HK-2 (cell line): ENCODE measurements around the gene LENG8.
"Not testable (repeated sequence)": the region's sequence is repeated elsewhere in the genome, so short reads cannot be mapped to it uniquely, and the experiment has no call there.

ENCODE experiments used
- DNase-seq: peaks from one replicate; pipeline ENCODE4 v3.0.0-alpha.2; 2018; ENCODE audit not compliant: unreplicated experiment

Gene LENG8

GRCh38 chr19:54461613-54462012, 12.6 kb downstream of the LENG8 start:
- DNase-seq, result no peak

GRCh38 chr19:54462047-54462654, 13.2 kb downstream of the LENG8 start:
- DNase-seq, result no peak

GRCh38 chr19:54462655-54463530, 13.9 kb downstream of the LENG8 start:
- DNase-seq, result peak; percentile 85

- DNase-seq, result peak; percentile 99
These were observed 14.6 kb downstream of the LENG8 start, which contains the start of gene LENG9 for GRCh38 chr19:54463531-54464043. TSS of gene LENG9 (minus strand) at chr19:54463778. CDS start at chr19:54463526, 252 bp downstream.

GRCh38 chr19:54464044-54464629, 15.1 kb downstream of the LENG8 start:
- peak; percentile 93 for DNase-seq

- peak; percentile 94 for DNase-seq
These were observed 15.8 kb downstream of the LENG8 start for GRCh38 chr19:54464630-54465425.

GRCh38 chr19:54465426-54466109, 16.6 kb downstream of the LENG8 start:
- DNase-seq, result no peak

- DNase-seq, result not testable (repeated sequence)
These were observed 17.1 kb downstream of the LENG8 start for GRCh38 chr19:54466110-54466480.

GRCh38 chr19:54469496-54469934, 20.5 kb downstream of the LENG8 start:
- no peak for DNase-seq

- DNase-seq, result no peak
These were observed 21.4 kb downstream of the LENG8 start for GRCh38 chr19:54470276-54470887.

- DNase-seq, result no peak
These were observed 22.2 kb downstream of the LENG8 start for GRCh38 chr19:54470991-54471782.

- peak; percentile 59 for DNase-seq
These were observed 24.3 kb downstream of the LENG8 start, which contains the start of gene CDC42EP5 for GRCh38 chr19:54473071-54473891. TSS of gene CDC42EP5 (minus strand) at chr19:54473296. CDS start at chr19:54465547, 7,749 bp downstream.

- no peak for DNase-seq
These were observed 24.9 kb downstream of the LENG8 start for GRCh38 chr19:54473892-54474372.

- DNase-seq, result no peak
These were observed 26.7 kb downstream of the LENG8 start for GRCh38 chr19:54475706-54476105.

GRCh38 chr19:54477650-54478049, 28.7 kb downstream of the LENG8 start:
- no peak for DNase-seq

GRCh38 chr19:54478677-54479266, 29.8 kb downstream of the LENG8 start:
- DNase-seq, result no peak

GRCh38 chr19:54480051-54480450, 31.1 kb downstream of the LENG8 start:
- no peak for DNase-seq

- DNase-seq, result no peak
These were observed 32.4 kb downstream of the LENG8 start for GRCh38 chr19:54481326-54481930.
